GM12864 (cell line): ENCODE results near the gene TEX14.
A peak's percentile ranks its signal among the peaks of the same experiment; 100 is the strongest.

ENCODE experiments used
- DNase-seq: peaks from one replicate; pipeline ENCODE4 v3.0.0-alpha.2; 2011; ENCODE audit warnings: low read depth
- H3K4me3 ChIP-seq: 2 replicates; pipeline ENCODE4 v1.5.1; 2011; ENCODE audit warnings: mild to moderate bottlenecking, low read depth, low read length, control low read depth
- TF ChIP-seq, protein P1 (sequence below): IDR thresholded peaks from 2 replicates; pipeline ENCODE4 v1.5.1; 2011; ENCODE audit warnings: low read depth, mild to moderate bottlenecking, moderate library complexity, low read length, control low read depth, inconsistent platforms; ENCODE audit errors: missing control alignments

TEX14 gene

DNA sequence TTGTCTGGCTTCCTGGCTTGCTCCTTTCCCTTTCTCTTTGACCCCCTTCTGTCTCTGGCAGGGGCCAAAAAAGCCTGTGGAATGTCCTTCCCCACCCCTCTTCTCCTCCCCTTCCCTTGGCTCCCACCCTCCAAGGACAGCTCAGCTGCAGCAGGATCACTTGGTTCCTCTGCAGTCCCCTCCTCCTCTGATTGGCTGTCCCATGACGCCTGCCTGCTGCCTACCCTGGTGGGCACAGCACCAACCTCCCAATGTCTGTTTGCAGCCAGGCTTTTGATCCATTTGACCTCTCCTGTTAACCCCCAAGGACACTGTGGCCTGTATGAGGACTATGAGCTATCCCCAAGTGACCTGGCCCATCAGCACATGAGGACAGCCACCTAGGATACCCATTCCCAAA is 162.6 kb downstream of the TEX14 start:
- H3K4me3 ChIP-seq: no peak overlapping the region
- no peak for DNase-seq
- TF ChIP-seq, protein P1, sequence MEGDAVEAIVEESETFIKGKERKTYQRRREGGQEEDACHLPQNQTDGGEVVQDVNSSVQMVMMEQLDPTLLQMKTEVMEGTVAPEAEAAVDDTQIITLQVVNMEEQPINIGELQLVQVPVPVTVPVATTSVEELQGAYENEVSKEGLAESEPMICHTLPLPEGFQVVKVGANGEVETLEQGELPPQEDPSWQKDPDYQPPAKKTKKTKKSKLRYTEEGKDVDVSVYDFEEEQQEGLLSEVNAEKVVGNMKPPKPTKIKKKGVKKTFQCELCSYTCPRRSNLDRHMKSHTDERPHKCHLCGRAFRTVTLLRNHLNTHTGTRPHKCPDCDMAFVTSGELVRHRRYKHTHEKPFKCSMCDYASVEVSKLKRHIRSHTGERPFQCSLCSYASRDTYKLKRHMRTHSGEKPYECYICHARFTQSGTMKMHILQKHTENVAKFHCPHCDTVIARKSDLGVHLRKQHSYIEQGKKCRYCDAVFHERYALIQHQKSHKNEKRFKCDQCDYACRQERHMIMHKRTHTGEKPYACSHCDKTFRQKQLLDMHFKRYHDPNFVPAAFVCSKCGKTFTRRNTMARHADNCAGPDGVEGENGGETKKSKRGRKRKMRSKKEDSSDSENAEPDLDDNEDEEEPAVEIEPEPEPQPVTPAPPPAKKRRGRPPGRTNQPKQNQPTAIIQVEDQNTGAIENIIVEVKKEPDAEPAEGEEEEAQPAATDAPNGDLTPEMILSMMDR: no peak

GRCh38 chr17:58528443-58528842 is 163.4 kb downstream of the TEX14 start:
- TF ChIP-seq, protein P1: no peak
- no peak for DNase-seq
- no peak overlapping the region for H3K4me3 ChIP-seq

DNA sequence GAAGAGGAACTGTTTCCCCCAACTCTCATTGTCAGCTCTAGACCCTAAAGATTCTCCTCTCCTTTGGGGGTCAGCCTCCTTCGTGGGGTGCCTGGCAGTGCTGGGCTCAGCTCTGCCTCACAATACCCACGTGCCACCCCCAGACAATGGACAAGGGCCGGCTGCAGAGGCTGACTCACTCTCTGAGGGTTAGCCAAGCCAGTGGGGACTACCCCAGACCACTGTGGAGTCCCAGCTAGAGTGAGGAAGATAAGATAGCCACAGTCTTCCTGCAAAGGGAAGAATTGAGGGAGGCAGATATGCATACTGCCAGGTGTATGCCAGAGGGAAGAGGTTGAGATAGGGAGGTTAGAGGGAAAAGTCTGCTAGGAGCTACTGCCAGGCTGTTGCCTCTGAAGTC is 163.9 kb downstream of the TEX14 start:
- TF ChIP-seq, protein P1: no peak
- no peak overlapping the region for H3K4me3 ChIP-seq
- no peak for DNase-seq

DNA sequence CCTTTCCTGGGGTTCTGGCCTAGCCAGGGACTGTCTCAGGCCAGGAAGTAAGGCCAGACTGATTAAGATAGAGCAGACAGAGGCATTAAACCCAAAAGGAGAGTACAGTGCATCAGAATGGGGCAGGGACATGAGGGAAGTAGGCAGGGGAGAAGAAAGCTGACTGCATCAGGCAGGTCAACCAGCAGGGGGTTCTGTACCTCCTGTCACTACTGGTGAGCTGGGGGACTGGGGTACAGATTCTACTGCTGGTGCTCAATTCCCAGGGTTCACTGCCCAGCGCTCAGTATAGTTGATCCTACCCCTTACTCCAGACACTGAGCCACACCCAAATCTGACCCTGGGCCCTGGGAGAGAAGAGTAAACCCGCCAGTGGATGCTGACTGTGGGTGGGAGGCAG is 164.5 kb downstream of the TEX14 start:
- TF ChIP-seq, protein P1: peak; percentile 54
- H3K4me3 ChIP-seq: no peak overlapping the region
- DNase-seq: no peak

- TF ChIP-seq, protein P1: no peak
- no peak overlapping the region for H3K4me3 ChIP-seq
- no peak for DNase-seq
Measured at GRCh38 chr17:58525239-58525638, 166.6 kb downstream of the TEX14 start.

DNA sequence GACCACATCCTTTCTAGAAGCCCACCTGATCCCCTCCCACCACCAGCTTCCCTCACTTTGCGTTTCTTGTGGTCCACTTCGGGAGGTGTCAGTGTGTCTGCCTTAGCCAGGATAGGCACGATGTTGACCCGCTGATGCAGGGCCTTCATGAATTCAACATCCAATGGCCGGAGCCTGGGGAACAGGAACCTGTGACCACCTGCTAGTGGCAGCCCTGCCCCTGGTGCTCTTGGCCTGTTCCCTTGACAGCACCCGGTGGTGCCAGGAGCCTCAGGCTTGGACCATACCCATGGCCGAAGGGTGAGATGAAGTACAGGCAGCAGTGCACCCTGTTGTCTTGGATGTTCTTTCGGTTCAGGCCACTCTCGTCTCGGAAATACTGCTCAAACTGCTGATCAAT is 170.2 kb downstream of the TEX14 start:
- DNase-seq: no peak
- H3K4me3 ChIP-seq: no peak overlapping the region
- TF ChIP-seq, protein P1: no peak

- H3K4me3 ChIP-seq: no peak overlapping the region
- TF ChIP-seq, protein P1: peak; percentile 76
- DNase-seq: peak; percentile 21
Measured at GRCh38 chr17:58520843-58521430, 170.9 kb downstream of the TEX14 start.
